Gastroesophageal sphincter (tissue), 4 donors: ENCODE data around the gene FAM217B. TPM values are rescaled to one million over a fixed set of nuclear protein-coding genes. Genes with fewer than 3 reads are reported as not detected.

Experiments used
- ATAC-seq: fragments of 150-250 bp; one replicate; pipeline ENCODE4 v1.9.1; 2016; ENCODE audit warnings: mild to moderate bottlenecking, moderate library complexity
- H3K27ac ChIP-seq, 4 donors: fragments of 200-600 bp; sonication (generic) in 3 of 4; 1 replicate in 3 of 4; 2 replicates in 1 of 4; pipeline ENCODE4 v1.5.1; 2016 to 2019
- H3K27me3 ChIP-seq: fragments of 200-600 bp; sonication (generic); one replicate; pipeline ENCODE4 v1.5.1; 2019
- H3K36me3 ChIP-seq, 2 donors: fragments of 200-600 bp; sonication (generic); one replicate each; pipeline ENCODE4 v1.5.1; 2019; ENCODE audit warnings: control low read depth in 1 of 2
- H3K4me1 ChIP-seq, 3 donors: fragments of 200-600 bp; sonication (generic); 1 replicate in 2 of 3; 2 replicates in 1 of 3; pipeline ENCODE4 v1.5.1; 2016 to 2019; ENCODE audit warnings: control low read depth in 2 of 3
- H3K4me3 ChIP-seq, 2 donors: fragments of 200-600 bp; sonication (generic); one replicate each; pipeline ENCODE4 v1.5.1; 2019; ENCODE audit warnings: mild to moderate bottlenecking in 1 of 2, moderate library complexity in 1 of 2
- H3K9me3 ChIP-seq, 3 donors: fragments of 200-600 bp; sonication (generic); one replicate each; pipeline ENCODE4 v1.5.1; 2017 to 2019; ENCODE audit warnings: control low read depth in 2 of 3
- CTCF ChIP-seq, 4 experiments: fragments of 200-600 bp in 2 of 4; fragments of 450-650 bp in 2 of 4; sonication (generic) in 1 of 4; IDR thresholded peaks; one replicate each; pipeline ENCODE4 v1.5.1; 2017 to 2019; ENCODE audit warnings: antibody characterized with exemption in 4 of 4, mild to moderate bottlenecking in 2 of 4, moderate library complexity in 2 of 4
- EP300 ChIP-seq: sonication (generic); formaldehyde crosslinking; IDR thresholded peaks from one replicate; pipeline ENCODE4 v1.6.1; 2017; ENCODE audit warnings: antibody characterized with exemption, mild to moderate bottlenecking
- POLR2A ChIP-seq, 2 donors: fragments of 450-650 bp; IDR thresholded peaks; one replicate each; pipeline ENCODE4 v1.6.1; 2017; ENCODE audit warnings: antibody characterized with exemption in 2 of 2, mild to moderate bottlenecking in 2 of 2, moderate library complexity in 1 of 2
- POLR2AphosphoS5 ChIP-seq: sonication (generic); formaldehyde crosslinking; IDR thresholded peaks from one replicate; pipeline ENCODE4 v1.6.1; 2017; ENCODE audit warnings: antibody characterized with exemption
- WGBS, 2 donors: methylation state at CpG; one replicate each; pipeline ENCODE4 v1.1.5; 2018; ENCODE audit warnings: low coverage in 1 of 2; 5-methylcytosine and 5-hydroxymethylcytosine counted together
- total RNA-seq, 4 donors: library from RNA; depleted of rRNA; stranded (reverse); fragments of >200 nt; gene quantifications; one replicate each; pipeline ENCODE4 v1.1.0, GENCODE V29; 2016

FAM217B gene
- total RNA-seq, 4 donors from 2014 or later = 8.1 to 22.6 (median 13.4) TPM

- Histone ChIP-seq H3K4me3 (no peak overlapping the region), H3K27ac (no peak overlapping the region), H3K27me3 (no peaks in the 10 kb centered on the region), H3K36me3 (no peaks in the 10 kb centered on the region), H3K4me1 (no peaks in the 10 kb centered on the region), H3K9me3 (no peaks in the 10 kb centered on the region)
- no peak for ATAC-seq
- TF ChIP-seq POLR2A (IDR thresholded peaks at IDR 0.05) = no peak
- TF ChIP-seq CTCF (IDR thresholded peaks at IDR 0.05) = no peak
- TF ChIP-seq EP300 = no peak
- no peak for TF ChIP-seq POLR2AphosphoS5
- 74 to 80% methylated on average over 5 of the region's 5 CpGs for WGBS, 2 donors
Measured at GRCh38 chr20:59908855-59909254, 31.3 kb upstream of the FAM217B start.

GRCh38 chr20:59911041-59911440 lies 29.1 kb upstream of the FAM217B start:
- H3K27ac ChIP-seq = no peak overlapping the region
- TF ChIP-seq EP300 (no peak), CTCF (IDR thresholded peaks at IDR 0.05) (no peak), POLR2AphosphoS5 (no peak), POLR2A (IDR thresholded peaks at IDR 0.05) (no peak)
- no peaks in the 10 kb centered on the region for H3K4me1 ChIP-seq
- no peaks in the 10 kb centered on the region for H3K27me3 ChIP-seq
- no peak overlapping the region for H3K4me3 ChIP-seq
- no peaks in the 10 kb centered on the region for H3K9me3 ChIP-seq
- no peak for ATAC-seq
- 73 to 86% methylated on average over 2 of the region's 2 CpGs for WGBS, 2 donors
- no peaks in the 10 kb centered on the region for H3K36me3 ChIP-seq

GRCh38 chr20:59912609-59913008 lies 27.6 kb upstream of the FAM217B start:
- Histone ChIP-seq H3K36me3 (no peaks in the 10 kb centered on the region), H3K27me3 (no peaks in the 10 kb centered on the region), H3K27ac (no peak overlapping the region), H3K4me3 (no peak overlapping the region), H3K4me1 (no peaks in the 10 kb centered on the region), H3K9me3 (no peaks in the 10 kb centered on the region)
- TF ChIP-seq CTCF (IDR thresholded peaks at IDR 0.05) = no peak
- TF ChIP-seq EP300 = no peak
- no peak for TF ChIP-seq POLR2AphosphoS5
- TF ChIP-seq POLR2A (IDR thresholded peaks at IDR 0.05) = no peak
- no peak for ATAC-seq
- WGBS, 2 donors = 50 to 77% methylated on average over 1 to 4 of the region's 4 CpGs

- Histone ChIP-seq H3K4me1 (no peaks in the 10 kb centered on the region), H3K27ac (no peak overlapping the region), H3K9me3 (no peaks in the 10 kb centered on the region), H3K4me3 (no peak overlapping the region), H3K36me3 (no peaks in the 10 kb centered on the region), H3K27me3 (no peaks in the 10 kb centered on the region)
- TF ChIP-seq POLR2AphosphoS5 = no peak
- TF ChIP-seq CTCF (IDR thresholded peaks at IDR 0.05) = no peak
- ATAC-seq = no peak
Measured at GRCh38 chr20:59920944-59921343, 19.2 kb upstream of the FAM217B start.

- Histone ChIP-seq H3K27ac (no peak overlapping the region), H3K4me1 (no peaks in the 10 kb centered on the region), H3K9me3 (no peaks in the 10 kb centered on the region), H3K36me3 (no peaks in the 10 kb centered on the region), H3K27me3 (no peaks in the 10 kb centered on the region), H3K4me3 (no peak overlapping the region)
- no peak for TF ChIP-seq POLR2A (IDR thresholded peaks at IDR 0.05)
- TF ChIP-seq EP300 = no peak
- no peak for TF ChIP-seq CTCF (IDR thresholded peaks at IDR 0.05)
- no peak for TF ChIP-seq POLR2AphosphoS5
- 82 to 100% methylated on average over 1 of the region's 1 CpG for WGBS, 2 donors
- no peak for ATAC-seq
Measured at GRCh38 chr20:59923514-59923913, 16.7 kb upstream of the FAM217B start.
